ENCODE data around the gene BACH2.

DNA sequence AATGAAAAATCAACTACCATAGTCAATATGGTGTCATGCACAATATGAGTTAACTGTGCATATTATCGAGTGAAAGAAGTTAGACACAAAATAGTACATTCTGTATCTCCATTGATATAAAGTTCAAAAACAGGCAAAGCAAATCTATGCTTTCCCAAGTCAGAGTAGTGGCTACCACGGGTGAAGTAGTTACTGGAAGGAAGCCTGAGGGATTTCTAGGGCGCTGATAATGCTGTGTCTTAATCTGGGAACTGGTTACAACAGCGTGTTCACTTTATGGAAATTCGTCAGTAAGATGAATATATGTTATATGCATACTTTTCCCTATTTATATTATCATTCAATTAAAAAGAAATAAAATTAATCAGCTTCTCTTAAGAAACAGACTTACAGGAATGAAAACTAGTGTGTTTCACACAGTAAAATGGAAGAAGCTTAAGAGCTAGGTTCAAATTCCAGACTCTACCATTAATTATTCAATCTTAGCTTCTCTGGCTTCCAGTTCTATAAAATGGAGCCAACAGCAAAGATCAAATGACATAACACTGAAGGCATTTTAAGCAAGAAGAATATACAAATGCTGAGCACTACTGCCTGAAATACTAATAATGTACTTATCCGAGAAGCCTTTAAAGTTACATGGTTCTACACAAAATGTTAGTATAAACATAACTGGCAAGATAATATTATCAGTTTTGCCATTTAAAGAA, 19.2 kb downstream of the BACH2 start:
- TF ChIP-seq NCOR1 (IDR thresholded peaks at IDR 0.05): no peak
- TF ChIP-seq C11orf30 (IDR thresholded peaks at IDR 0.05; ENCODE audit: low read depth): no peak
- TF ChIP-seq, protein P1, sequence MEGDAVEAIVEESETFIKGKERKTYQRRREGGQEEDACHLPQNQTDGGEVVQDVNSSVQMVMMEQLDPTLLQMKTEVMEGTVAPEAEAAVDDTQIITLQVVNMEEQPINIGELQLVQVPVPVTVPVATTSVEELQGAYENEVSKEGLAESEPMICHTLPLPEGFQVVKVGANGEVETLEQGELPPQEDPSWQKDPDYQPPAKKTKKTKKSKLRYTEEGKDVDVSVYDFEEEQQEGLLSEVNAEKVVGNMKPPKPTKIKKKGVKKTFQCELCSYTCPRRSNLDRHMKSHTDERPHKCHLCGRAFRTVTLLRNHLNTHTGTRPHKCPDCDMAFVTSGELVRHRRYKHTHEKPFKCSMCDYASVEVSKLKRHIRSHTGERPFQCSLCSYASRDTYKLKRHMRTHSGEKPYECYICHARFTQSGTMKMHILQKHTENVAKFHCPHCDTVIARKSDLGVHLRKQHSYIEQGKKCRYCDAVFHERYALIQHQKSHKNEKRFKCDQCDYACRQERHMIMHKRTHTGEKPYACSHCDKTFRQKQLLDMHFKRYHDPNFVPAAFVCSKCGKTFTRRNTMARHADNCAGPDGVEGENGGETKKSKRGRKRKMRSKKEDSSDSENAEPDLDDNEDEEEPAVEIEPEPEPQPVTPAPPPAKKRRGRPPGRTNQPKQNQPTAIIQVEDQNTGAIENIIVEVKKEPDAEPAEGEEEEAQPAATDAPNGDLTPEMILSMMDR (IDR thresholded peaks at IDR 0.05 in 2 of 3, conservative IDR thresholded peaks at IDR 0.05 in 1 of 3; ENCODE audit: insufficient read depth in 2 of 3, low read depth in 1 of 3, low read length in 3 of 3): no peak
- TF ChIP-seq FOXM1 (IDR thresholded peaks at IDR 0.05; ENCODE audit: low read depth): no peak
- TF ChIP-seq FOXM1 (CRISPR knock-in tag; IDR thresholded peaks at IDR 0.05; ENCODE audit: low read depth): no peak
- TF ChIP-seq, protein P2, sequence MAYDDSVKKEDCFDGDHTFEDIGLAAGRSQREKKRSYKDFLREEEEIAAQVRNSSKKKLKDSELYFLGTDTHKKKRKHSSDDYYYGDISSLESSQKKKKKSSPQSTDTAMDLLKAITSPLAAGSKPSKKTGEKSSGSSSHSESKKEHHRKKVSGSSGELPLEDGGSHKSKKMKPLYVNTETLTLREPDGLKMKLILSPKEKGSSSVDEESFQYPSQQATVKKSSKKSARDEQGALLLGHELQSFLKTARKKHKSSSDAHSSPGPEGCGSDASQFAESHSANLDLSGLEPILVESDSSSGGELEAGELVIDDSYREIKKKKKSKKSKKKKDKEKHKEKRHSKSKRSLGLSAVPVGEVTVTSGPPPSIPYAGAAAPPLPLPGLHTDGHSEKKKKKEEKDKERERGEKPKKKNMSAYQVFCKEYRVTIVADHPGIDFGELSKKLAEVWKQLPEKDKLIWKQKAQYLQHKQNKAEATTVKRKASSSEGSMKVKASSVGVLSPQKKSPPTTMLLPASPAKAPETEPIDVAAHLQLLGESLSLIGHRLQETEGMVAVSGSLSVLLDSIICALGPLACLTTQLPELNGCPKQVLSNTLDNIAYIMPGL (CRISPR knock-in tag; IDR thresholded peaks at IDR 0.05): no peak
- no peak for TF ChIP-seq ZNF263 (CRISPR knock-in tag; IDR thresholded peaks at IDR 0.05; ENCODE audit: borderline replicate concordance)

Data from K562 (cell line).